Skin of body (tissue), 2 donors: Measurements from ENCODE around the gene SCUBE1. TPM values are rescaled to one million over a fixed set of nuclear protein-coding genes. Genes with fewer than 3 reads are reported as not detected.
"Not testable (repeated sequence)": the region's sequence is repeated elsewhere in the genome, so short reads cannot be mapped to it uniquely, and the experiment has no call there.

Source experiments
- DNase-seq: peaks from one replicate; lab custom pipeline; 2025; lab: John Stamatoyannopoulos, UW
- total RNA-seq: library from RNA; depleted of rRNA; stranded (reverse); fragments of >200 nt; gene quantifications from one replicate; pipeline ENCODE4 v1.2.3, GENCODE V29; 2014

SCUBE1 gene
- total RNA-seq, 1 donor from 2014 or later = 0.20 TPM

- DNase-seq = no peak
Observed at GRCh38 chr22:43360576-43360975, 17.4 kb upstream of the SCUBE1 start.

- DNase-seq = no peak
Observed at GRCh38 chr22:43356881-43357280, 13.7 kb upstream of the SCUBE1 start.

GRCh38 chr22:43355688-43356087 lies 12.5 kb upstream of the SCUBE1 start:
- not testable (repeated sequence) for DNase-seq

GRCh38 chr22:43351966-43352345 lies 8.8 kb upstream of the SCUBE1 start:
- no peak for DNase-seq

GRCh38 chr22:43349636-43350035 lies 6.5 kb upstream of the SCUBE1 start:
- DNase-seq = no peak

GRCh38 chr22:43346521-43346929 lies 3.4 kb upstream of the SCUBE1 start:
- DNase-seq = no peak

- no peak for DNase-seq
Observed at GRCh38 chr22:43345761-43346301, 2.7 kb upstream of the SCUBE1 start.

- no peak for DNase-seq
Observed at GRCh38 chr22:43345356-43345755, 2.2 kb upstream of the SCUBE1 start.

- DNase-seq = no peak
Observed at GRCh38 chr22:43344520-43344787, 1.3 kb upstream of the SCUBE1 start.

- DNase-seq = no peak
Observed at GRCh38 chr22:43343670-43344519, 723 bp upstream of the SCUBE1 start.

GRCh38 chr22:43342347-43343261 lies 568 bp downstream of the SCUBE1 start:
- DNase-seq = no peak

- DNase-seq = no peak
Observed at GRCh38 chr22:43341565-43341964, 1.6 kb downstream of the SCUBE1 start.

- no peak for DNase-seq
Observed at GRCh38 chr22:43338766-43339345, 4.3 kb downstream of the SCUBE1 start.

GRCh38 chr22:43337946-43338345 lies 5.2 kb downstream of the SCUBE1 start:
- no peak for DNase-seq

- DNase-seq = no peak
Observed at GRCh38 chr22:43337385-43337784, 5.8 kb downstream of the SCUBE1 start.

- no peak for DNase-seq
Observed at GRCh38 chr22:43334378-43334777, 8.8 kb downstream of the SCUBE1 start.

- DNase-seq = no peak
Observed at GRCh38 chr22:43333978-43334377, 9.2 kb downstream of the SCUBE1 start.

GRCh38 chr22:43333156-43333555 lies 10.0 kb downstream of the SCUBE1 start:
- DNase-seq = no peak

GRCh38 chr22:43331698-43332097 lies 11.5 kb downstream of the SCUBE1 start:
- DNase-seq = no peak

- no peak for DNase-seq
Observed at GRCh38 chr22:43331069-43331451, 12.1 kb downstream of the SCUBE1 start.

GRCh38 chr22:43330178-43331068 lies 12.7 kb downstream of the SCUBE1 start:
- DNase-seq = no peak
